ENCODE data around the gene RASGRF1.
"Not testable (repeated sequence)": the region's sequence is repeated elsewhere in the genome, so short reads cannot be mapped to it uniquely, and the experiment has no call there.

The RASGRF1 gene

GRCh38 chr15:79007066-79007465 lies 83.5 kb downstream of the RASGRF1 start:
- no peaks in the 10 kb centered on the region for H3K36me3 ChIP-seq (ENCODE audit: control insufficient read depth, insufficient read depth, low read length)
- H3K27ac ChIP-seq (ENCODE audit: low read depth, low read length): no peak overlapping the region
- no peaks in the 10 kb centered on the region for H3K27me3 ChIP-seq (ENCODE audit: control insufficient read depth, insufficient read depth, low read length)
- no peaks in the 10 kb centered on the region for H3K4me1 ChIP-seq (ENCODE audit: control insufficient read depth, insufficient read depth, low read length)
- H3K9ac ChIP-seq (ENCODE audit: low read length): no peak overlapping the region
- no peak overlapping the region for H3K4me3 ChIP-seq (ENCODE audit: low read length)

- Histone ChIP-seq H3K27me3 (ENCODE audit: control insufficient read depth, insufficient read depth, low read length) (no peaks in the 10 kb centered on the region), H3K4me1 (ENCODE audit: control insufficient read depth, insufficient read depth, low read length) (no peaks in the 10 kb centered on the region), H3K27ac (ENCODE audit: low read depth, low read length) (no peak overlapping the region), H3K9ac (ENCODE audit: low read length) (no peak overlapping the region), H3K4me3 (ENCODE audit: low read length) (no peak overlapping the region), H3K36me3 (ENCODE audit: control insufficient read depth, insufficient read depth, low read length) (no peaks in the 10 kb centered on the region)
Measured at GRCh38 chr15:79006071-79006470, 84.5 kb downstream of the RASGRF1 start.

DNA sequence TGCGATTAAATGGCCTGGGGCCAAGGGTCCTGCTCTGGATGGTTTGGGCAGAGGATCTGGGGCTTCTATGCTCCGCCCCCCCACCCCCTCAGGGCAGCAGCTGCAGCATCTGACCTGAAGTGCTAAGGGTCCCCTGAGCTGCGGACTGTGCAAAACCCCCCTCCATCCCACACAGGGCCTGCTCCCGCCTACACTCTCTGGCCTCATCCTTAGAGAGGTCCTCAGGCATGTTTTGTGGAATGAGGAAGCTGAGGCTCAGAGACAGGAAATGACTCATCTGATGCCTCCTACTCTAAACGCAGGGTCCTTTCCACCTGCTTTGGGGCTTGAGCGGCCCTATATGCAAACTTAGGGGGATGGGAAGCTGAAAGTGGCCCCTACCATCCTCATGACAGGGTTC lies 86.2 kb downstream of the RASGRF1 start:
- Histone ChIP-seq H3K27me3 (ENCODE audit: control insufficient read depth, insufficient read depth, low read length) (no peaks in the 10 kb centered on the region), H3K27ac (ENCODE audit: low read depth, low read length) (no peak overlapping the region), H3K4me1 (ENCODE audit: control insufficient read depth, insufficient read depth, low read length) (no peaks in the 10 kb centered on the region), H3K36me3 (ENCODE audit: control insufficient read depth, insufficient read depth, low read length) (no peaks in the 10 kb centered on the region), H3K9ac (ENCODE audit: low read length) (no peak overlapping the region), H3K4me3 (ENCODE audit: low read length) (no peak overlapping the region)

GRCh38 chr15:79003896-79004295 lies 86.7 kb downstream of the RASGRF1 start:
- H3K4me1 ChIP-seq (ENCODE audit: control insufficient read depth, insufficient read depth, low read length): no peaks in the 10 kb centered on the region
- no peaks in the 10 kb centered on the region for H3K27me3 ChIP-seq (ENCODE audit: control insufficient read depth, insufficient read depth, low read length)
- H3K27ac ChIP-seq (ENCODE audit: low read depth, low read length): no peak overlapping the region
- H3K36me3 ChIP-seq (ENCODE audit: control insufficient read depth, insufficient read depth, low read length): no peaks in the 10 kb centered on the region
- no peak overlapping the region for H3K4me3 ChIP-seq (ENCODE audit: low read length)
- H3K9ac ChIP-seq (ENCODE audit: low read length): no peak overlapping the region

DNA sequence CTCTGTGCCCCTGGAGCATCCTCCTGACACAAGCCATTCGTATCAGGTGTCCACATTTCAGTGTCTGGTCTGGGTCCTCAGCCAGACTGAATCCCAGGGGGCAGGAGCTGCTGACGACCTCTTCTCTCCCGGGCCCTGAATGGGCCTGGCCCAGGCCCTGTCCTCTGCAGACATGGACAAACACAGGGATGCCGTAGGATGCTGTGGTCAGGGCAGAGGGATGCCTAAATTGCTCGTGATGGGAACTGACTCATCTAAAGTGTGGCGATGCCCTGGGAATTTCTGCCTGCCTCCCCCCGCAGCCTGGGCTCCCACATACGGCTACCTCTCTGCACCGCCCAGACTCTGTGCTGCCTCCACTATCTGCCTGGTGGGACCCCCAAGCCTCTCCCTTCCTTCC lies 87.3 kb downstream of the RASGRF1 start:
- H3K4me1 ChIP-seq (ENCODE audit: control insufficient read depth, insufficient read depth, low read length): no peaks in the 10 kb centered on the region
- no peaks in the 10 kb centered on the region for H3K27me3 ChIP-seq (ENCODE audit: control insufficient read depth, insufficient read depth, low read length)
- no peak overlapping the region for H3K4me3 ChIP-seq (ENCODE audit: low read length)
- H3K36me3 ChIP-seq (ENCODE audit: control insufficient read depth, insufficient read depth, low read length): no peaks in the 10 kb centered on the region
- H3K27ac ChIP-seq (ENCODE audit: low read depth, low read length): no peak overlapping the region
- H3K9ac ChIP-seq (ENCODE audit: low read length): no peak overlapping the region

DNA sequence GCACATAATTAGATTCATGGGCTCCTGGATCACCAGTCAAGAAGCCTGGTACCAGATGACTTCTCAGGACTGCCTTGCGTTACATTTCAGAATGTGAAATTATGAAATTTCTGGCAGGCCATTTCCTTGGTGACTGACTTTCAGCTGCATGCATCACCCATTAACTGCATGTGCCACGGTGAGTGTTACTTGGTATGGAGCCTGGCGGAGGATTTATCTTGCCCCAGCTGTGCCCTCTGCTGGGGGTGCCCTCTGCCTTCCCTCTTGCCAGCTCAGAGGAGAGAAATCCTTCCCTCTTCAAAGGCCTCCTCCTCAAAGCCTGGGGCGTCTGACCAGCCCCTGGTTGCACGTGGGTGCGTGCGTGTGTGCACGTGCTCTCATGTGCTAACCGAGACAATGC lies 88.0 kb downstream of the RASGRF1 start:
- no peaks in the 10 kb centered on the region for H3K27me3 ChIP-seq (ENCODE audit: control insufficient read depth, insufficient read depth, low read length)
- no peak overlapping the region for H3K4me3 ChIP-seq (ENCODE audit: low read length)
- no peak overlapping the region for H3K27ac ChIP-seq (ENCODE audit: low read depth, low read length)
- no peak overlapping the region for H3K9ac ChIP-seq (ENCODE audit: low read length)
- no peaks in the 10 kb centered on the region for H3K4me1 ChIP-seq (ENCODE audit: control insufficient read depth, insufficient read depth, low read length)
- H3K36me3 ChIP-seq (ENCODE audit: control insufficient read depth, insufficient read depth, low read length): no peaks in the 10 kb centered on the region

GRCh38 chr15:78999636-79000035 lies 90.9 kb downstream of the RASGRF1 start:
- H3K27me3 ChIP-seq (ENCODE audit: control insufficient read depth, insufficient read depth, low read length): no peaks in the 10 kb centered on the region

DNA sequence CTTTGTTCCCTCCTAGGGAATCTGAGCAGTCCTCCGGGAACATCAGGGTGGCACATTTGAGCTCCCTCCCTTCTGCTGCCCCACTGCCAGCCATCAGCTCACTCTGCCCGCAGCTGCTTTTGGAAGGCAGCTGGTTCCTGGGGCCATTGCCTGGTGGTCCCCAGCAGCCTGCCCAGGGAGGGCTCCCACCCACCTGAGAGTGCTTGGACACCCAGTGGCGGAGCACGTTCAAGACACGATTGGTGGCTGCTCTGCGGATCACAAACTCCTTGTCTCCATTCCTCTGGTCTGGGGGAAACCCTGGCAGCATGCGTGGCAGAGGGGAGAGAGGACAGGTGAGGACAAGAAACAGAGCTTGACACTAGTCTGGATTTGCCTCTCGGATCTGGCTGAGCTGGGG lies 92.1 kb downstream of the RASGRF1 start:
- no peak overlapping the region for H3K9ac ChIP-seq (ENCODE audit: low read length)
- H3K27ac ChIP-seq (ENCODE audit: low read depth, low read length): no peak overlapping the region
- H3K27me3 ChIP-seq (ENCODE audit: control insufficient read depth, insufficient read depth, low read length): no peaks in the 10 kb centered on the region
- H3K36me3 ChIP-seq (ENCODE audit: control insufficient read depth, insufficient read depth, low read length): no peaks in the 10 kb centered on the region
- H3K4me1 ChIP-seq (ENCODE audit: control insufficient read depth, insufficient read depth, low read length): no peaks in the 10 kb centered on the region
- no peak overlapping the region for H3K4me3 ChIP-seq (ENCODE audit: low read length)

More at GRCh38 chr15:78999636-79000035, 90.9 kb downstream of the RASGRF1 start:
- Histone ChIP-seq H3K4me3 (ENCODE audit: low read length) (no peak overlapping the region), H3K27ac (ENCODE audit: low read depth, low read length) (no peak overlapping the region), H3K9ac (ENCODE audit: low read length) (no peak overlapping the region), H3K36me3 (ENCODE audit: control insufficient read depth, insufficient read depth, low read length) (no peaks in the 10 kb centered on the region), H3K4me1 (ENCODE audit: control insufficient read depth, insufficient read depth, low read length) (no peaks in the 10 kb centered on the region)

GRCh38 chr15:78997981-78998499 lies 92.5 kb downstream of the RASGRF1 start:
- Histone ChIP-seq H3K27me3 (ENCODE audit: control insufficient read depth, insufficient read depth, low read length) (no peaks in the 10 kb centered on the region), H3K9ac (ENCODE audit: low read length) (no peak overlapping the region), H3K4me3 (ENCODE audit: low read length) (no peak overlapping the region), H3K27ac (ENCODE audit: low read depth, low read length) (no peak overlapping the region), H3K4me1 (ENCODE audit: control insufficient read depth, insufficient read depth, low read length) (no peaks in the 10 kb centered on the region), H3K36me3 (ENCODE audit: control insufficient read depth, insufficient read depth, low read length) (no peaks in the 10 kb centered on the region)

DNA sequence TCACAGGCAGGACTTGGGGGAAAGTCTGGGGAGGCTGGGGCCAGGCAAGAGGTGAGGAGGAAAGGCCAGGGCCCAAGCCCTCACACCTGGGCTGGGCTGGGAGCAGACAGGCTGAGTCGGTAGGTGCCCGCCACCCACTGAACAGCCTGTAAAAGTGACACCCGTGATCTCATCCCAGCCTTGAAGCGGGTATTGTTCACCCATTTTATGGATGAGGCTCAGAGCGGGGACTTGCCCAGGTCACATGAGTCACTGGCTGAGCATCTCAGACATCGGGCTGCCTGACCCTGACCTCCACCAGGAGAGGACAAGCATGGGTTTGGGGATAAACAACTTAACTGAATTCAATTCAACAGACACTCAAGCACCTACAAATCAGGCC lies 93.7 kb downstream of the RASGRF1 start:
- Histone ChIP-seq H3K27ac (ENCODE audit: low read depth, low read length) (no peak overlapping the region), H3K4me3 (ENCODE audit: low read length) (no peak overlapping the region), H3K4me1 (ENCODE audit: control insufficient read depth, insufficient read depth, low read length) (no peaks in the 10 kb centered on the region), H3K36me3 (ENCODE audit: control insufficient read depth, insufficient read depth, low read length) (no peaks in the 10 kb centered on the region), H3K27me3 (ENCODE audit: control insufficient read depth, insufficient read depth, low read length) (no peaks in the 10 kb centered on the region), H3K9ac (ENCODE audit: low read length) (no peak overlapping the region)

GRCh38 chr15:78995921-78996893 lies 94.4 kb downstream of the RASGRF1 start:
- Histone ChIP-seq H3K9ac (ENCODE audit: low read length) (no peak overlapping the region), H3K4me3 (ENCODE audit: low read length) (no peak overlapping the region), H3K27me3 (ENCODE audit: control insufficient read depth, insufficient read depth, low read length) (no peaks in the 10 kb centered on the region), H3K36me3 (ENCODE audit: control insufficient read depth, insufficient read depth, low read length) (no peaks in the 10 kb centered on the region), H3K27ac (ENCODE audit: low read depth, low read length) (no peak overlapping the region), H3K4me1 (ENCODE audit: control insufficient read depth, insufficient read depth, low read length) (peaks cover 2% of the 10 kb centered on the region)

- not testable (repeated sequence) for H3K9ac ChIP-seq (ENCODE audit: low read length); H3K4me1 ChIP-seq (ENCODE audit: control insufficient read depth, insufficient read depth, low read length); H3K27ac ChIP-seq (ENCODE audit: low read depth, low read length)
Measured at GRCh38 chr15:78995161-78995560, 95.4 kb downstream of the RASGRF1 start.

More at GRCh38 chr15:78995161-78995560, 95.4 kb downstream of the RASGRF1 start:
- not testable (repeated sequence) for H3K36me3 ChIP-seq (ENCODE audit: control insufficient read depth, insufficient read depth, low read length); H3K4me3 ChIP-seq (ENCODE audit: low read length); H3K27me3 ChIP-seq (ENCODE audit: control insufficient read depth, insufficient read depth, low read length)
